ENCODE data around the gene RPUSD1. TPM values are rescaled to one million over a fixed set of nuclear protein-coding genes. Genes with fewer than 3 reads are reported as not detected.

Gene RPUSD1
- total RNA-seq, 1 experiment from 2014 or later: 24.9 TPM

GRCh38 chr16:734981-735881, 53.0 kb downstream of the RPUSD1 start:
- no peak for TF ChIP-seq CTCF (IDR thresholded peaks at IDR 0.05; ENCODE audit: unreplicated experiment)
- no TSS peak for BruUV-seq (replicated peaks)
- intact Hi-C loops (cut with micrococcal nuclease): no loop called here
- Mint-ChIP-seq H3K4me1 (ENCODE audit: insufficient read depth, unreplicated experiment) (peaks cover 6% of the 10 kb centered on the region), H3K4me3 (ENCODE audit: unreplicated experiment) (no peak overlapping the region), H3K27ac (ENCODE audit: low read depth, unreplicated experiment) (no peak overlapping the region), H3K36me3 (ENCODE audit: insufficient read depth, unreplicated experiment) (peaks cover 52% of the 10 kb centered on the region), H3K9me3 (ENCODE audit: unreplicated experiment) (no peaks in the 10 kb centered on the region), H3K27me3 (ENCODE audit: insufficient read depth, unreplicated experiment) (no peaks in the 10 kb centered on the region)
- no peak for DNase-seq (ENCODE audit: unreplicated experiment)
- POLR2A ChIA-PET: interaction anchor here (1.2 to 4.1 kb wide), 3 partner anchors 9 to 46 kb away, joined by 4 to 31 read pairs (median 25); partner anchors contain the start of genes ANTKMT, CCDC78 and HAGHL
- CTCF ChIA-PET: interaction anchor here (0.6 kb wide), 2 partner anchors 19 to 41 kb away, joined by 3 read pairs; no protein-coding TSS in a partner anchor

Small RNA genes within 50 kb of the gene (microRNA-seq; reads per million reads assigned to microRNA genes)
- gene MIR662: not detected

Other genes with a start within 250 kb of the RPUSD1 start
- not detected in 2 replicates for gene PRR35, start 228.0 kb downstream of the RPUSD1 start, total RNA-seq (2022)
- gene NHLRC4, start 221.4 kb downstream of the RPUSD1 start, total RNA-seq (2022): not detected in 2 replicates
- gene PIGQ, start 218.4 kb downstream of the RPUSD1 start, total RNA-seq (2022): 45.6 and 47.4 TPM in 2 replicates
- gene RAB40C, start 198.3 kb downstream of the RPUSD1 start, total RNA-seq (2022): 17.1 and 17.7 TPM in 2 replicates
- 0.14 and 0.17 TPM in 2 replicates for gene WFIKKN1, start 157.4 kb downstream of the RPUSD1 start, total RNA-seq (2022)
- gene METTL26, start 152.1 kb downstream of the RPUSD1 start, total RNA-seq (2022): 104 and 106 TPM in 2 replicates
- gene MCRIP2, start 146.6 kb downstream of the RPUSD1 start, total RNA-seq (2022): 43.6 and 44.6 TPM in 2 replicates
- 40.4 and 47.9 TPM in 2 replicates for gene WDR90, start 139.0 kb downstream of the RPUSD1 start, total RNA-seq (2022)
- 110 and 118 TPM in 2 replicates for gene RHOT2, start 120.2 kb downstream of the RPUSD1 start, total RNA-seq (2022)
- 3.0 and 4.5 TPM in 2 replicates for gene RHBDL1, start 112.7 kb downstream of the RPUSD1 start, total RNA-seq (2022)
- 99.3 and 124 TPM in 2 replicates for gene STUB1, start 108.0 kb downstream of the RPUSD1 start, total RNA-seq (2022)
- 23.6 and 33.4 TPM in 2 replicates for gene JMJD8, start 104.0 kb downstream of the RPUSD1 start, total RNA-seq (2022)
- gene WDR24, start 98.0 kb downstream of the RPUSD1 start, total RNA-seq (2022): 12.2 and 13.9 TPM in 2 replicates
- gene FBXL16, start 82.6 kb downstream of the RPUSD1 start, total RNA-seq (2022): 40.5 and 48.2 TPM in 2 replicates
- 56.3 and 69.5 TPM in 2 replicates for gene METRN, start 73.3 kb downstream of the RPUSD1 start, total RNA-seq (2022)
- gene ANTKMT, start 67.2 kb downstream of the RPUSD1 start, total RNA-seq (2022): 54.7 and 55.8 TPM in 2 replicates
- gene CCDC78, start 61.9 kb downstream of the RPUSD1 start, total RNA-seq (2022): 4.6 and 6.0 TPM in 2 replicates
- 20.1 and 24.5 TPM in 2 replicates for gene HAGHL, start 61.3 kb downstream of the RPUSD1 start, total RNA-seq (2022)
- gene CIAO3, start 47.4 kb downstream of the RPUSD1 start, total RNA-seq (2022): 28.5 and 31.1 TPM in 2 replicates
- gene MSLN, start 27.6 kb downstream of the RPUSD1 start, total RNA-seq (2022): 18.1 and 25.2 TPM in 2 replicates
- 22.7 and 30.9 TPM in 2 replicates for gene CHTF18, start 239 bp upstream of the RPUSD1 start, total RNA-seq (2022)
- gene GNG13, start 12.4 kb upstream of the RPUSD1 start, total RNA-seq (2022): not detected in 2 replicates
- 9.9 and 11.2 TPM in 2 replicates for gene LMF1, start 182.6 kb upstream of the RPUSD1 start, total RNA-seq (2022)
- gene SOX8, start 193.4 kb upstream of the RPUSD1 start, total RNA-seq (2022): not detected in 2 replicates

Data from MCF 10A (cell line).